ENCODE results near the gene KRT16.
"Not testable (repeated sequence)": the region's sequence is repeated elsewhere in the genome, so short reads cannot be mapped to it uniquely, and the experiment has no call there.

The KRT16 gene

DNA sequence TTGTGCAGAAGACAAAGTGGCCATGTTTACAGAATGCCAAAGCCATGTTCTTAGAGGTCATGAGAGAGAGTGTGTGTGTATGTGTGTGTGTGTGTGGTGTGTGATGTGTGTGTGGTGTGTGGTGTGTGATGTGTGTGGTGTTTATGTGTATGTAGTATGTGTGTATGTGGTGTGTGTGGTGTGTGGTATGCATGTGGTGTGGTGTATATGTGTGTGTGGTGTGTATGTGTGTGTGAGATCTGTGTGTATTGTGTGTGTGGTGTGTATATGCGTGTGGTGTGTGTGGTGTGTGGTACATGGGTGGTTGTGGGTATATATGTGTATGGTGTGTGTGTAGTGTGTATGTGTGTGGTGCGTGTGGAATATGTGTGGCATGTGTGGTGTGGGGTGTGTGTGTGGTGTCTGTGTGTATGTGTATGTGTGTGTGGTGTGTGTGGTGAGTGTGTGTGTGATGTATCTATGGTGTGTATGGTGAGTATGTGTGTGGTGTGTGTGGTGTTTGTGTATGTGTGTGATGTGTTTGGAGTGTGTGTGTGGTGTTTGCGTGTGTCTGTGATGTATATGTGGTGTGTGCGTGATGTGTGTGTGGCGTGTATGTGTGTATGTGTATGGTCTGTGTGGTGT, 20.0 kb upstream of the KRT16 start:
- Histone ChIP-seq H3K9ac (ENCODE audit: low read depth, low read length) (no peak overlapping the region), H3K9me3 (ENCODE audit: control insufficient read depth, insufficient read depth, low read length) (no peaks in the 10 kb centered on the region), H3K4me1 (ENCODE audit: control insufficient read depth, insufficient read depth, low read length) (peaks cover 10% of the 10 kb centered on the region; the same call in 1 of the 2 replicates), H3K27ac (ENCODE audit: low read depth, low read length) (no peak overlapping the region), H3K4me3 (ENCODE audit: low read depth, low read length) (no peak overlapping the region), H3K27me3 (ENCODE audit: control insufficient read depth, insufficient read depth, low read length) (no peaks in the 10 kb centered on the region), H3K36me3 (ENCODE audit: control insufficient read depth, insufficient read depth, low read length) (no peaks in the 10 kb centered on the region)

DNA sequence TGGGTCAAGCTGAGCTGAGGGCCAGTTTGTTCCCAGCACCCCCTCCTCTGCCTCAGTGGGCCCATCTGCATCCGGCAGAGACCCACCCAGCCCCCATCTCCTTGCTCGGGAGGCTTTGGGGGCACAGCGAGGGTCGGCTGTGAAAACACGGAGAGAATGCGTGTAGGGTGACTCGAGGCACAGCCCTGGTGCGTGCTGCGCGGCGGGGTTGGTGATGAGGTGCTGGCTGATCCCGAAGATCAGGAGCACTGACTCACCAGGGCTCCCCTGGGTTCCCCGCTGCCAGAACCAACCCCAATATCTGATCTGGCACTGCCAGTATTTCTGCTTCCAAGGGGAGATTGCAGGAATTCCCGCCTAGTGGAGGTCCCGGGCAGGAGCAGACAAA, 19.3 kb upstream of the KRT16 start:
- Histone ChIP-seq H3K9me3 (ENCODE audit: control insufficient read depth, insufficient read depth, low read length) (no peaks in the 10 kb centered on the region), H3K9ac (ENCODE audit: low read depth, low read length) (no peak overlapping the region), H3K4me3 (ENCODE audit: low read depth, low read length) (no peak overlapping the region), H3K36me3 (ENCODE audit: control insufficient read depth, insufficient read depth, low read length) (no peaks in the 10 kb centered on the region), H3K27me3 (ENCODE audit: control insufficient read depth, insufficient read depth, low read length) (no peaks in the 10 kb centered on the region), H3K4me1 (ENCODE audit: control insufficient read depth, insufficient read depth, low read length) (peaks cover 10% of the 10 kb centered on the region; the same call in 1 of the 2 replicates), H3K27ac (ENCODE audit: low read depth, low read length) (no peak overlapping the region)

DNA sequence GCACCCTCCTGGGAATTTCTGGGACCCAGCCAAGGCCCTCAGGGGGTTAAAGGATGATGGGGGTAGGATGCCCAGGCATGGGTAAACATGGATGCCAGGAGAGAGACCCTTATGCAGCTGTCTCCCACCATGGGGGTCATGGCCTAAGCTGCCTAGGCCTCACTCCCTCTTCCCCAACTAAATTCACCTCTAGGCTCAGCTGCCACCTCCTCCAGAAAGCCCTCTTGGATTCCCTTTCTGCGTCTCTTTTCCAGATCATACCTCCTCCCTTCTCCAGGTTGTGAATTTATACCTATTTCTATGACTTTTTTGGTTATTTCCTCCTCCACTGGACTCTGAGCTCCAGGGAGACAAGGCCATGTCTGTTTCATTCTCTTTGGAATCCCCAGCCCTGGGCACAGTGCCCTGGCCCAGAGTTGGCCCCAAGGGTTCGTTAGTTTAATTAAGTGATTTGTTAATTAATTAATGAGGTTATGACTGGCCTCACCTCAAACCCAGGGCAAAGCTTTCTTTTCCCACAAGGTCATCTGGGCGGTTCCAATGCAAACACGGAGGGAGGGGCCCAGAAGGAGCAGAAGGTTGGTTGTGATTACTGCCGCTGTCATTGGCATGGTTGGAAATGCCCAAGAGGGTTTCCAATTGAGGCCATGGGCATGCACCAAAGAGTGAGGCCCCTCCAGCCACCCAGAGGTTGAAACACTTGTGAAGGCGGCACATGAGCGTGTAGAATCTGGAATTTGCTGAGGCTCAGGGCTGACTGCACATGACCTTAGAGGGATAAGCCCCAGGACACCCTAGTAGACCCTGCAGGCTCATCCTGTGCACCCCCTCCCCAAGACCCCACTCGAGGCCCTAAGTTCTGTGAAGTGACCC, 18.7 kb upstream of the KRT16 start:
- Histone ChIP-seq H3K9me3 (ENCODE audit: control insufficient read depth, insufficient read depth, low read length) (no peaks in the 10 kb centered on the region), H3K9ac (ENCODE audit: low read depth, low read length) (no peak overlapping the region), H3K27ac (ENCODE audit: low read depth, low read length) (no peak overlapping the region), H3K36me3 (ENCODE audit: control insufficient read depth, insufficient read depth, low read length) (no peaks in the 10 kb centered on the region), H3K4me1 (ENCODE audit: control insufficient read depth, insufficient read depth, low read length) (peaks cover 10% of the 10 kb centered on the region; the same call in 1 of the 2 replicates), H3K4me3 (ENCODE audit: low read depth, low read length) (no peak overlapping the region), H3K27me3 (ENCODE audit: control insufficient read depth, insufficient read depth, low read length) (no peaks in the 10 kb centered on the region)

DNA sequence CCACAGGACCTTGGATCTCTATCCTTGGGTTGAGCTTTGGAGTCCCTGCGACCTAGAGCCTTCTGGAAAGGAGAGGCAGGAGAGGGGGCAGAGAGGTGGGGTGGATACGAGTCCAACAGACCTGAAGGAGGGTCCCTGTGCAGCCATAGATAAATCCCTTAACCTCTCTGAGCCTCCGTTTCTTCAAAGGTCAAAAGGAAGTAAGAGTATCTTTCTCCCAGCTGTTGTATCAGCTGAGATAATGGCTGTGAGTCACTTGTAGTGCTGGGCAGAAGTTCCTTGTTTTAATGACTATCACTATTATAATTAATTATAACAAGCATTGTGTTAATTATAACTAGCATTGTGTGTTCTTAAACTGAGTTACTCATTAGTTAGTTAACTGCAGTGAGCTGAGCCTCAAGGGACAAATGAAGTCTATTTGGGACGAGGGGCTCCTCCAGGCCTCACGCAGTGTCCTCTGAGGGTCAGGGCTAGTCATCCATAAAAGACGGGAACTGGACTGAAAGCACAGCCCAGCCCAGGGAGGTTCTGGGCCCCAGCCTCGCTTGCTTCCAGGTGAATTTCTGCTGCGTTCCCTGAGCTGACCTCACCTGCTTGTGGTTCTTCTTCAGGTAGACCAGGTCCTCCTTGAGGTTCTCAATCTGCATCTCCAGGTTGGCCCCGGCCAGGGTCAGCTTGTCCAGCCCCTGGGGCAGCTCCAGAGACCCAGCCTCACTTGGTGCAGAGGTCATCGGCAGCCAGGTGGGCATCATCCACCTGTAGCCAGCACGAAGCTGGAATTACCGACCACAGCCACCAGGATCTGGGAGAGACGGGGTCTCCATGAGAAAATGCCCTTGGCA, 17.5 kb upstream of the KRT16 start:
- Histone ChIP-seq H3K4me3 (ENCODE audit: low read depth, low read length) (no peak overlapping the region), H3K27me3 (ENCODE audit: control insufficient read depth, insufficient read depth, low read length) (no peaks in the 10 kb centered on the region), H3K4me1 (ENCODE audit: control insufficient read depth, insufficient read depth, low read length) (peaks cover 5% of the 10 kb centered on the region; the same call in 1 of the 2 replicates), H3K9me3 (ENCODE audit: control insufficient read depth, insufficient read depth, low read length) (no peaks in the 10 kb centered on the region), H3K36me3 (ENCODE audit: control insufficient read depth, insufficient read depth, low read length) (no peaks in the 10 kb centered on the region), H3K27ac (ENCODE audit: low read depth, low read length) (no peak overlapping the region), H3K9ac (ENCODE audit: low read depth, low read length) (no peak overlapping the region)

DNA sequence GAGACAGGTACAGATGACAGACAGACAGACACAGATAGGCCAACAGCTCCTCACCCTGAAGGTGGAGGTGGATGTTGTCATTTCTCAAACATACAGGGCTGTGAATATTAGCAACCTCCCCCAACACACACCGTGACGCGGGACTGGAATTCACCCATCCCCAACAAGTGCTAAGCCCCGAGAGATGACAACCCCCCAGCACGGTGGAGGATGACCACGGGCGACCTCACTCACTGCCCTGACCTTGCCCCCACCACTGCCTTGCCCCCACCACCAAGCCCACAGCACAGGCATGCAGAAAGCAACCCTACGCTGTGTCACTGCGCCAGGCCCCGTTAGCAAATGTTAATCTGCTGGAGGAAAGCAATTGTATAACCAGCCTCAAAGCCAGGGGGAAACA, 16.7 kb upstream of the KRT16 start:
- Histone ChIP-seq H3K4me1 (ENCODE audit: control insufficient read depth, insufficient read depth, low read length) (no peaks in the 10 kb centered on the region), H3K4me3 (ENCODE audit: low read depth, low read length) (no peak overlapping the region), H3K27me3 (ENCODE audit: control insufficient read depth, insufficient read depth, low read length) (no peaks in the 10 kb centered on the region), H3K36me3 (ENCODE audit: control insufficient read depth, insufficient read depth, low read length) (no peaks in the 10 kb centered on the region), H3K9me3 (ENCODE audit: control insufficient read depth, insufficient read depth, low read length) (no peaks in the 10 kb centered on the region), H3K27ac (ENCODE audit: low read depth, low read length) (no peak overlapping the region), H3K9ac (ENCODE audit: low read depth, low read length) (no peak overlapping the region)

DNA sequence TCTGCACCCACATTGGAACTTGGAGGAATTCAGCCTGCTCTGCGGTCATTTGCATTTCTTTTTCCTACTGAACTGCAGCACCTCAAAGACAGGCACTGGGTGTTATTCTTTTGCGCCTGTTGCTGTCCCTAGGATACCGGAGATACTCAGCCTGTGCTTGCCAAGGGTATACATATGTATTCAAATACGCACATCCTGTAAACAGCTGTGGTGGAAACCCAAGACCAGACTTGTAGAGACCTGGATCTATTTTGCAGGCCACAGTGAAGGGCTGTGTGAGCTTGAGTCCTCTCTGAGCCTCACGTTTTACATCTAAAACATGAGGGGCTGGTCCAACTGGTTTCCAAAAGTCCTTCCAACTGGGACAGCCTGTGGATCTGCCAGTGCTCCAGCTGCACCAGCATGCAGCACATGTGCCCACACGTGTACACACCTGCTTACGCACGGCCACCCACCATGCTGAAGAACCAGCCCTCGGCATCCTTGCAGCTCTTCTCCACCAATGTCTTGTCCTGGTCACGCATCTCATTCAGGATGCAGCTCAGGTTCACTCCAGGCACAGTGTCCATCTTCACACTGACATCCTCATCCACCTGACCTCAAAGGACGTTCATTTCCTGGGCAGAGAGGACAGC, 16.2 kb upstream of the KRT16 start:
- H3K27ac ChIP-seq (ENCODE audit: low read depth, low read length); H3K9ac ChIP-seq (ENCODE audit: low read depth, low read length); H3K4me1 ChIP-seq (ENCODE audit: control insufficient read depth, insufficient read depth, low read length); H3K27me3 ChIP-seq (ENCODE audit: control insufficient read depth, insufficient read depth, low read length); H3K36me3 ChIP-seq (ENCODE audit: control insufficient read depth, insufficient read depth, low read length); H3K9me3 ChIP-seq (ENCODE audit: control insufficient read depth, insufficient read depth, low read length); H3K4me3 ChIP-seq (ENCODE audit: low read depth, low read length): not testable (repeated sequence)

DNA sequence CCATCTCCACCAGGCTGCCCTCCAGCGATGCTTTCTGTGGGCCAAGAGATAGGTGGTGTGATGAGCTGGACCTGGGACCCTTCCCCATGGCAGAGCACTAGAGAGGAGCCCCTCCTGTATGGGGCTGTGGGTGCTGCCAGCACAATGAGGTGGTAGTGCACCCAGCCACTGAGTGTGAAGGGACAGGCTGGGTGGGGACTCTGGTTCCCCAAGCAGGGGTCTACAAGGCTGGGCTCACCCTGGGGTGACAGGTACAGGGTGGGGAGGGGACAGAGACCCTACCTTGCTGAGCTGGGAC, 15.5 kb upstream of the KRT16 start:
- H3K4me1 ChIP-seq (ENCODE audit: control insufficient read depth, insufficient read depth, low read length); H3K36me3 ChIP-seq (ENCODE audit: control insufficient read depth, insufficient read depth, low read length); H3K4me3 ChIP-seq (ENCODE audit: low read depth, low read length); H3K27me3 ChIP-seq (ENCODE audit: control insufficient read depth, insufficient read depth, low read length); H3K9me3 ChIP-seq (ENCODE audit: control insufficient read depth, insufficient read depth, low read length); H3K27ac ChIP-seq (ENCODE audit: low read depth, low read length); H3K9ac ChIP-seq (ENCODE audit: low read depth, low read length): not testable (repeated sequence)

DNA sequence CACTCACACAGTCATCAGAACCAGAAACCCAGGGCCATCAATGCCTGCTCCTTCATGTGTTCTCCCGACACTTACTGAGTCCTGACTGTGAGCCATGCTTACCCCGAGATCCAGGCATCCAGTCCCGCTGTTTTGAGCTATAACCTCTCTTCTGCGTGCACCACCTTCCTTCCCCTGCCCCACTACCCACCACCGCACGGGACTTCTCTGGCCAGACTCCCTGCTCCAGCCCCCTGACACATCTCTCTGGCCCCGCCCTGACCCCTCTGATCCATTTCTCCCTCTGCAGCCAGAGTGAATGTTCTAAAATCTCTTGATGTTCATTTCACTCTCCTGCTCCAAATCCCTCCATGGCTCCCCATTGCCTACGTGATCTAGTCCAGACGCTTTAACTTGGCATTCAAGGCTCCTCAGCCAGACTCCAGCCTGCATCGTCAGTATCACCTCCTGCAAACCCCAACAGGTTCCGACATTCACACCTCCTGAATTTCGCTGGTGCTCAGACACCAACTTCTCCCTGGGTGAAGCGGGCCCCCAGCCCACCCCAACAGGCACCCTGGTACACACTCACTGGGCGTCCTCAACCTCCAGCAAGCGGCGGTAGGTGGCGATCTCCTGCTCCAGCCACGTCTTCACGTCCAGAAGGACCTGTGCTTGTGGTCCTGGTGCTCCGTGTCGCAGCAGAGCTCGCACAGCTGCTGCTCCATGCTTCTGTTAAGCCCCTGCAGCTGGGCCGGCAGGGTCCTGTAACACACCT, 14.9 kb upstream of the KRT16 start:
- H3K27ac ChIP-seq (ENCODE audit: low read depth, low read length) = no peak overlapping the region
- H3K36me3 ChIP-seq (ENCODE audit: control insufficient read depth, insufficient read depth, low read length) = no peaks in the 10 kb centered on the region
- no peak overlapping the region for H3K9ac ChIP-seq (ENCODE audit: low read depth, low read length)
- H3K4me1 ChIP-seq (ENCODE audit: control insufficient read depth, insufficient read depth, low read length) = no peaks in the 10 kb centered on the region
- H3K4me3 ChIP-seq (ENCODE audit: low read depth, low read length) = no peak overlapping the region
- H3K9me3 ChIP-seq (ENCODE audit: control insufficient read depth, insufficient read depth, low read length) = no peaks in the 10 kb centered on the region
- no peaks in the 10 kb centered on the region for H3K27me3 ChIP-seq (ENCODE audit: control insufficient read depth, insufficient read depth, low read length)

DNA sequence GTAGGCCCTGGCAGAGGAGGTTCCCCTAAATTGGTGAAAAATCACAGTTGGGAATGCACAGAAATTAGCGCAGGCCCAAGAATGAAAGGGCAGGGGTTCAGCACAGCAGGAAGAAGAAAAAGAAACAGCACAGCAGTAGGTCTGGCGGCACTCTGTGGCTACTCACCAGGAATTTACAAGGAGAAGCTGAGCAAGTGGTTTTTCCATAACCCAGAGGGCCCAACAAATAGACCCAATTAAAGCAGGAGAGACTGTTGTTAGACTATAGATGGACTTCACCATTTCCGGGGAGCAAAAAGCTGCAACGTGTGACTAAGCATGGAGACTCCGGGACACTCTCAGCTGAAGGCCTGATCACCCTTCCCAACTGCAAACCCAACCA, 14.3 kb upstream of the KRT16 start:
- not testable (repeated sequence) for H3K4me3 ChIP-seq (ENCODE audit: low read depth, low read length); H3K27me3 ChIP-seq (ENCODE audit: control insufficient read depth, insufficient read depth, low read length); H3K9ac ChIP-seq (ENCODE audit: low read depth, low read length)

DNA sequence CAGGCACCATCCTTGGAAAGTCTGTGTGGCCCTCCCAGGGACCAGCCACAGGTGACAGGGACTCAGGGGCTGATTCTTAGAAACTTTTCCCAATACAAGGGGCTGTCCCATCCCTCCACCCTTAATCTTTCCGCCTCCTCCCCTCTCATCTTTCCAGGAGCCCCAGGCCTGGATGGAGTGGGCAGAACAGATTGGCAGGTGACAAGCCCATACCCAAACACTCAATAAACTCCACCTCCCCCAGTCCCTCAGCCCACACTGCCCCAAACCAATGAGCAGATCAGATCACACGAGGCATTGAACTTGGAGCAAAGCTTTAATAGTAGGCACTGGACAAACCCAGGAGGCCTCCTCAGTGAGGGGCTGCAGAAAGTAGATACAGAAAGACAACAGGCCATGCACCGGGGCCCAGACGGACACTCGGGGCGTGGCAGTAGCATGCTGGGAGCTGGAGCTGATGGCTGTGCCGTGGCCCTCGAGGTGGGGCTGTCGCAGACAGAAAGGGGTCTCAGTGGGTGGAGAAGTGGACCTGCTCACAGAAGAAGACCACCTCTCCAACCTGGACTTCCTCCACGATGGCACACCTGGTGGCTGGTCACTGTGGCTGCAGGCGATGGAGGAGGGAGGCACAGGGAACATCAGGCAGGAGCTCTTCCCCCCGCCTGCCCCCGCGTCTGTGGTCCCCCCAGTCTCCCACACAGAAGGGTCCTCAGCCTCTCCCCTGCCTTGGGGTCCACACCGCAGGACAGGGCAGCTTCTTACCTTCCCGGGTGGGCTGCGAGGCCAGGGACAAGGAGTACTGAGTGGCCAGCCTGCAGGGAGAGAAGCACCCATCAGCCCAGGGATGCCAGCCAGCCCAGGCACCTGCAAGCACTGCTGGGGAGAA, 13.7 kb upstream of the KRT16 start:
- not testable (repeated sequence) for H3K9ac ChIP-seq (ENCODE audit: low read depth, low read length); H3K27me3 ChIP-seq (ENCODE audit: control insufficient read depth, insufficient read depth, low read length); H3K36me3 ChIP-seq (ENCODE audit: control insufficient read depth, insufficient read depth, low read length); H3K4me1 ChIP-seq (ENCODE audit: control insufficient read depth, insufficient read depth, low read length); H3K9me3 ChIP-seq (ENCODE audit: control insufficient read depth, insufficient read depth, low read length); H3K27ac ChIP-seq (ENCODE audit: low read depth, low read length); H3K4me3 ChIP-seq (ENCODE audit: low read depth, low read length)

More for the DNA sequence above, 14.3 kb upstream of the KRT16 start:
- not testable (repeated sequence) for H3K4me1 ChIP-seq (ENCODE audit: control insufficient read depth, insufficient read depth, low read length); H3K9me3 ChIP-seq (ENCODE audit: control insufficient read depth, insufficient read depth, low read length); H3K36me3 ChIP-seq (ENCODE audit: control insufficient read depth, insufficient read depth, low read length); H3K27ac ChIP-seq (ENCODE audit: low read depth, low read length)

All from HUES48 (cell line).